Neuronal stem cell (in vitro differentiated cells): ENCODE measurements around the gene GASK1A.

Experiments
- DNase-seq: peaks from one replicate; pipeline ENCODE4 v3.0.0-alpha.2; 2013; ENCODE audit warnings: low spot score
- H2AFZ ChIP-seq: one replicate; pipeline ENCODE4 v1.6.1; 2013; ENCODE audit warnings: mild to moderate bottlenecking, low read length, inconsistent platforms
- H2AK5ac ChIP-seq: 2 replicates; pipeline ENCODE4 v1.6.1; 2013; ENCODE audit warnings: low read depth, mild to moderate bottlenecking, inconsistent platforms, low read length, moderate library complexity, mixed read lengths
- H2BK120ac ChIP-seq: 2 replicates; pipeline ENCODE4 v1.6.1; 2013; ENCODE audit warnings: low read depth, mild to moderate bottlenecking, inconsistent platforms, low read length, moderate library complexity, mixed read lengths
- H2BK12ac ChIP-seq: one replicate; pipeline ENCODE4 v1.6.1; 2013; ENCODE audit warnings: low read length, inconsistent platforms
- H2BK15ac ChIP-seq: 2 replicates; pipeline ENCODE4 v1.6.1; 2013; ENCODE audit warnings: mild to moderate bottlenecking, low read length, inconsistent platforms, mixed read lengths
- H2BK5ac ChIP-seq: one replicate; pipeline ENCODE4 v1.6.1; 2013; ENCODE audit warnings: inconsistent platforms, mild to moderate bottlenecking, low read length, moderate library complexity
- H3K14ac ChIP-seq: one replicate; pipeline ENCODE4 v1.6.1; 2013; ENCODE audit warnings: low read length, inconsistent platforms
- H3K18ac ChIP-seq: 2 replicates; pipeline ENCODE4 v1.6.1; 2013; ENCODE audit warnings: low read length, inconsistent platforms
- H3K23ac ChIP-seq: 2 replicates; pipeline ENCODE4 v1.6.1; 2013; ENCODE audit warnings: low read depth, mild to moderate bottlenecking, mixed read lengths, low read length, inconsistent platforms; ENCODE audit not compliant: poor library complexity
- H3K27ac ChIP-seq: replicated peaks from 3 replicates; pipeline ENCODE4 v1.5.1; 2013; ENCODE audit warnings: low read length, inconsistent platforms
- H3K27me3 ChIP-seq, 3 experiments: 2 replicates each; pipeline ENCODE4 v1.6.1; 2013; ENCODE audit warnings: low read length in 3 of 3, mild to moderate bottlenecking in 2 of 3, inconsistent platforms in 1 of 3, low read depth in 1 of 3, mixed read lengths in 1 of 3, moderate library complexity in 1 of 3; ENCODE audit not compliant: control insufficient read depth in 3 of 3, insufficient read depth in 3 of 3
- H3K36me3 ChIP-seq, 2 donors: replicated peaks in 1 of 2; 2 replicates each; pipeline ENCODE4 v1.6.1; 2013; ENCODE audit warnings: low read length in 2 of 2; ENCODE audit not compliant: control insufficient read depth in 2 of 2, insufficient read depth in 2 of 2
- H3K4ac ChIP-seq: 2 replicates; pipeline ENCODE4 v1.6.1; 2013; ENCODE audit warnings: inconsistent platforms, mild to moderate bottlenecking, low read length, moderate library complexity
- H3K4me1 ChIP-seq, 2 donors: 1 replicate in 1 of 2; 2 replicates in 1 of 2; pipeline ENCODE4 v1.6.1; 2013; ENCODE audit warnings: low read length in 2 of 2, low read depth in 1 of 2; ENCODE audit not compliant: control insufficient read depth in 2 of 2, insufficient read depth in 1 of 2
- H3K4me2 ChIP-seq: one replicate; pipeline ENCODE4 v1.6.1; 2013; ENCODE audit warnings: mild to moderate bottlenecking, low read length, inconsistent platforms; ENCODE audit not compliant: insufficient read depth, poor library complexity, severe bottlenecking
- H3K4me3 ChIP-seq, 2 donors: 2 replicates each; pipeline ENCODE4 v1.5.1; 2013; ENCODE audit warnings: low read length in 2 of 2, mild to moderate bottlenecking in 2 of 2, inconsistent platforms in 1 of 2, moderate library complexity in 1 of 2
- H3K79me1 ChIP-seq: one replicate; pipeline ENCODE4 v1.6.1; 2013; ENCODE audit warnings: low read depth, mild to moderate bottlenecking, inconsistent platforms, low read length, moderate library complexity
- H3K9ac ChIP-seq: one replicate; pipeline ENCODE4 v1.6.1; 2013; ENCODE audit warnings: mild to moderate bottlenecking, low read depth, low read length, inconsistent platforms; ENCODE audit not compliant: poor library complexity
- H3K9me3 ChIP-seq, 2 donors: replicated peaks in 1 of 2; 2 replicates each; pipeline versions ENCODE3 to v1.6.1; 2013; ENCODE audit warnings: low read length in 2 of 2, mild to moderate bottlenecking in 2 of 2, inconsistent platforms in 1 of 2, low read depth in 1 of 2, mixed read lengths in 1 of 2, moderate library complexity in 1 of 2; ENCODE audit not compliant: control insufficient read depth in 2 of 2, insufficient read depth in 1 of 2
- H4K8ac ChIP-seq: one replicate; pipeline ENCODE4 v1.6.1; 2013; ENCODE audit warnings: low read depth, mild to moderate bottlenecking, inconsistent platforms, low read length, moderate library complexity
- H4K91ac ChIP-seq: one replicate; pipeline ENCODE4 v1.6.1; 2013; ENCODE audit warnings: low read length, low read depth, mild to moderate bottlenecking, inconsistent platforms; ENCODE audit not compliant: poor library complexity
- WGBS, 2 donors: extraction: QIAGEN DNeasy Blood & Tissue Kit; methylation state at CpG; one replicate each; pipeline ENCODE4 v1.1.7; 2013; ENCODE audit warnings: missing lambda C conversion rate in 2 of 2, mixed read lengths in 1 of 2; ENCODE audit not compliant: insufficient read length in 2 of 2, insufficient replicate concordance in 1 of 2; ENCODE audit errors: extremely low coverage in 2 of 2; 5-methylcytosine and 5-hydroxymethylcytosine counted together

GASK1A gene

DNA sequence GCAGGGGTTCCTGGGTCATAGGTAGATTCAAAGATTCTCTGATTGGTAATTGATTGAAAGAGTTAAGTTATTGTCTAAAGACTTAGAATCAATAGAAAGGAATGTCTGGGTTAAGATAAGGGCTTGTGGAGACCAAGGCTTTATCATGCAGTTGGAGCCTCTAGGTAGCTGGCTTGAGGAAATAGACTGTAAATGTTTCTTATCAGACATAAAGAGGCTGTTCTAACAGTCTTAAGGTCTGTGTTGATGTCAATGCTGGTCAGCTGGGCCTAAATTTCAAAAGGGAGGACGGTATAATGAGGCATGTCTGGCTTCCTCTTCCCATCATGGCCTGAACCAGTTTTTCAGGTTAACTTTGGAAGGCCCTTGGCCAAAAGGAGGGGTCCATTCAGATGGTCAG is 48.9 kb downstream of the GASK1A start:
- H3K4ac ChIP-seq, result no peak overlapping the region
- no peaks in the 10 kb centered on the region for H3K27me3 ChIP-seq
- no peak overlapping the region for H4K91ac ChIP-seq
- H3K14ac ChIP-seq, result no peak overlapping the region
- no peak overlapping the region for H4K8ac ChIP-seq
- H3K9ac ChIP-seq, result no peak overlapping the region
- H2BK120ac ChIP-seq, result no peak overlapping the region
- H3K4me2 ChIP-seq, result no peak overlapping the region
- H2BK15ac ChIP-seq, result no peak overlapping the region
- H3K4me3 ChIP-seq, result no peak overlapping the region
- H2BK12ac ChIP-seq, result no peak overlapping the region
- no CpG with 5 or more reads among the region's 1 CpG for WGBS, 2 donors
- H3K36me3 ChIP-seq, result no peaks in the 10 kb centered on the region
- peaks cover 2% of the 10 kb centered on the region for H3K79me1 ChIP-seq
- H2AFZ ChIP-seq, result no peak overlapping the region
- H3K4me1 ChIP-seq, result peaks cover 0 to 13% of the 10 kb centered on the region in 2 donors
- no peak overlapping the region for H2BK5ac ChIP-seq
- H3K27ac ChIP-seq, result no peak overlapping the region
- H3K9me3 ChIP-seq, result no peaks in the 10 kb centered on the region
- no peak overlapping the region for H2AK5ac ChIP-seq
- DNase-seq, result no peak
- no peak overlapping the region for H3K23ac ChIP-seq
- H3K18ac ChIP-seq, result no peak overlapping the region

DNA sequence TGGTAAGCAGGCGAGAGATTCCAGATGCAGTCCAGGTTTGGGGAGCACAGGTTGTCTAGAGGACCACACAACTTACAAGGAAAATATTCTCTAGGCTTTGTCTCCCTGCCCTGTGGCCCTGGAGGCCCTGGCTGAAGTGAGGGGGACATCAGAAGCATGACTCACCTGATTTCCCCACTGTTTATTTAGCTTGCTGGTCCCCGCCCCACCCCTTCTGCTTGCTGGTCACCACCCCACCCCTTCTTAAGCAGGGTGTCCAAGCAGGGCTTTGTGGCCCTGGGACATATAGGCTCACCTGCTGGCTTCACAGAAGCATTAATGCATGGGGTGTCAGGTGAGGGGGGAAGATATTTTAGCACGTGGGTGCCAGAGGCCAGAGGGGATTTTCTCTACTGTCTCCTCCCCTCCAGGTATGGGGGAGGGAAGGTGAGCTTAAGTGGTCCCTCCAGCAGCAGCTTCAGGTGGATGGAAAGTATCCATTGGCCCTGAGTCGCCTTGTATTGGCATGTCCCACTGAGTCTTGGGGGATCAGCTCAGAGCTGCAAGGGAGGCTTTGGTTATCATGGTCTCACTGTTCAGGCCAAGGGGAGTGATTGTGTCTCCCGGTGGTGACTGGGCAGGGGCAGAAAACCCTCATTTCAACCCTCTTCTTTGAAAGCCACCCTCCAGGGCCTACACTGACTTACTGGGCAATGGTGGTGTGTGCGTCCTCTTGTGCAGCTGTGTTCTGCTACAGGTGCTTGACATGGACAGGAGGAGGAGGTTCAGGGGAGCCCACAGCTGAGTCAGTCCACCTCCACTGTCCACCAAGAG is 49.8 kb downstream of the GASK1A start:
- no peak overlapping the region for H3K14ac ChIP-seq
- H3K36me3 ChIP-seq, result no peaks in the 10 kb centered on the region
- no peak overlapping the region for H3K9ac ChIP-seq
- H2AK5ac ChIP-seq, result no peak overlapping the region
- H2AFZ ChIP-seq, result no peak overlapping the region
- no peak overlapping the region for H2BK5ac ChIP-seq
- H2BK15ac ChIP-seq, result no peak overlapping the region
- no peak overlapping the region for H3K4me3 ChIP-seq
- no peak overlapping the region for H3K4me2 ChIP-seq
- peak overlapping the region; percentile 40 for H3K18ac ChIP-seq
- no peak for DNase-seq
- H3K27ac ChIP-seq, result no peak overlapping the region
- H2BK12ac ChIP-seq, result no peak overlapping the region
- peak overlapping the region; percentile 23 for H4K8ac ChIP-seq
- no peak overlapping the region for H2BK120ac ChIP-seq
- no peak overlapping the region for H3K4ac ChIP-seq
- H3K4me1 ChIP-seq, result peaks cover 0 to 12% of the 10 kb centered on the region in 2 donors
- H3K23ac ChIP-seq, result no peak overlapping the region
- peaks cover 2% of the 10 kb centered on the region for H3K79me1 ChIP-seq
- no peaks in the 10 kb centered on the region for H3K27me3 ChIP-seq
- no peaks in the 10 kb centered on the region for H3K9me3 ChIP-seq
- no CpG with 5 or more reads among the region's 6 CpGs for WGBS, 2 donors
- no peak overlapping the region for H4K91ac ChIP-seq

DNA sequence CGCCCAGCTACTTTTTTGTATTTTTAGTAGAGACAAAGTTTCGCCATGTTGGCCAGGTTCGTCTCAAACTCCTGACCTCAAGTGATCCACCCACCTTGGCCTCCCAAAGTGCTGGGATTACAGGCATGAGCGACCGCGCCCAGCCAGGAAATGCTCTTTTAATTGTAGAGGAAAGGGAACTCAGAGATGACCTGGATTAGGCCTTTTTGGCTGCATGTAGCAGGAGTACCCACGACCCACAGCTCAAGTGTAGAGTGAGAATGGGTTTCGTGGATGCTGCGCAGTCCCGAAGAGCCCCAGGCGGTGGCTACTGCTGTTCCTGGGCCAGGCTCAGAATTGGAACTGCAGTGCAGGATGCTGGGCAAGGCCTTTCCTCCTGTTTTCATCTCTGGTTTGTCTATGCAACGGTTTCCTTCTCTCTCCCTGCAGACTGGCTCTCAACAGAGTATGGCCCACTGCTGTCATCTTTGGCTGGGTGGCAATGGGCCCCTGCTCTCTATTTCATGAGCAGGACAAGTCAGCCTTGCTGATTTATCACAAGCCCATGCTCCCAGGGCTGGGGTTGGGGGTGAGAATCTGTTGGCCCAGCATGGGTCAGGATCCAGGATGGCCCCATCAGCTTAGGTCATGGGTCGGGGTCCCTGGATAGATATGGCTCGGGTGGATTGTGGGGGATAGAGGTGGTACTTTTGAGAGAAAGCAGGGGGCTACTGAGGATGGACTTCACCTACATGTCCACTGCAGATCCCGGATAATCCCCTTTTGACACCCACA is 51.2 kb downstream of the GASK1A start:
- H3K18ac ChIP-seq, result no peak overlapping the region
- H2BK15ac ChIP-seq, result no peak overlapping the region
- no peak overlapping the region for H3K9ac ChIP-seq
- no peak overlapping the region for H2BK120ac ChIP-seq
- H2AFZ ChIP-seq, result no peak overlapping the region
- H2AK5ac ChIP-seq, result no peak overlapping the region
- H3K9me3 ChIP-seq, result no peaks in the 10 kb centered on the region
- H3K27ac ChIP-seq, result no peak overlapping the region
- no peaks in the 10 kb centered on the region for H3K36me3 ChIP-seq
- H3K4me1 ChIP-seq, result peaks cover 0 to 7% of the 10 kb centered on the region in 2 donors
- H2BK5ac ChIP-seq, result no peak overlapping the region
- DNase-seq, result no peak
- no peak overlapping the region for H3K14ac ChIP-seq
- WGBS, 2 donors, result no CpG with 5 or more reads among the region's 15 CpGs
- H3K27me3 ChIP-seq, result peaks cover 0 to 5% (median 2%) of the 10 kb centered on the region in 3 experiments
- H3K23ac ChIP-seq, result no peak overlapping the region
- no peak overlapping the region for H2BK12ac ChIP-seq
- no peak overlapping the region for H3K4me3 ChIP-seq
- no peak overlapping the region for H3K4me2 ChIP-seq
- H3K79me1 ChIP-seq, result peaks cover 2% of the 10 kb centered on the region
- H3K4ac ChIP-seq, result no peak overlapping the region
- no peak overlapping the region for H4K8ac ChIP-seq
- H4K91ac ChIP-seq, result no peak overlapping the region

DNA sequence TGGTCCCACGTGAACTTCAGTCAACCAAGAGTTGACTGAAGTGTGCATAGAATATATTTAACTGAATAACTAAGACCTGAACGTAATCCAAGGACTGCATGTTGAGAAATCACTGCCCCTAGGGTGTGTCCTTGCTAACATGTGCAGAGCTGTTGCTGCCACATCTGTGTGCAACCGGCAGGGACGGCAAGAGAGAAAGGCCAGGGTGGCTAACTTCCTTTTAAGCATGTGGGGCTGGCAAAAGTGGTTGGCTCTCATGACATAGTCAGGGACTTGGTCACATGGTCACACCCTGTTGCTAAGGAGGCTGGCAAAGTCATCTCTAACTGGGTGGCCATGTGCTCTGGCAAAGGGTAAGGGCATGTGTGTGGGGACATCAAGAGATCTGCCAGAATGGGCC is 52.4 kb downstream of the GASK1A start:
- WGBS, 2 donors, result no CpG with 5 or more reads among the region's 4 CpGs
- Histone ChIP-seq H3K4me3 (no peak overlapping the region), H4K8ac (no peak overlapping the region), H3K14ac (no peak overlapping the region), H3K27ac (no peak overlapping the region), H3K79me1 (peaks cover 2% of the 10 kb centered on the region), H3K9ac (no peak overlapping the region), H2BK120ac (no peak overlapping the region), H3K4ac (no peak overlapping the region), H2BK5ac (no peak overlapping the region), H2AK5ac (no peak overlapping the region), H3K4me1 (no peaks in the 10 kb centered on the region), H3K36me3 (no peaks in the 10 kb centered on the region), H3K18ac (no peak overlapping the region), H2BK15ac (no peak overlapping the region), H2BK12ac (no peak overlapping the region), H2AFZ (no peak overlapping the region), H3K4me2 (no peak overlapping the region), H4K91ac (no peak overlapping the region), H3K9me3 (no peaks in the 10 kb centered on the region), H3K23ac (no peak overlapping the region), H3K27me3 (peaks cover 0 to 14% (median 2%) of the 10 kb centered on the region in 3 experiments)
- no peak for DNase-seq
